ENCODE measurements around the gene PJVK.

The PJVK gene

DNA sequence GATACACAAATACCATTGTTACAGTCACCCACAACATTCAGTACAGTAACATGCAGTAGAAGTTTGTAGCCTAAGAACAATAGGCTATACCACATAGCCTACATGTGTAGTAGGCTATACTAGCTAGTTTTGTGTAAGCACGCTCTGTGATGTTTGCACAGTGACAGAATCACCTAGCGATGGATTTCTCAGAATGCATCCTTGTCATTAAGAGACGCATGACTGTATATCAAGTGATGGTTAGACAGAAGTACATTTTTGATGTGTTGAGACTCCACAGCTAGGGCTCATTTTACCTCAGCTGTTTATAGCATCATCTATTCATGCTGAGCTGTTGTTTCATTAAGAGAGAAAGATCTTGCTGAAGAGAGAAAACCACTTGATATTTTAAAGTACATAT is 48.5 kb downstream of the PJVK start:
- H3K4me1 ChIP-seq (ENCODE audit: control insufficient read depth in 1 of 2, insufficient read depth in 1 of 2, low read depth in 1 of 2, low read length in 1 of 2), result no peaks in the 10 kb centered on the region

GRCh38 chr2:178502751-178503150 is 51.6 kb downstream of the PJVK start:
- Histone ChIP-seq H3K36me3 (peaks cover 75% of the 10 kb centered on the region), H3K9me3 (no peaks in the 10 kb centered on the region), H3K27me3 (no peaks in the 10 kb centered on the region), H3K4me3 (ENCODE audit: low read depth in 1 of 2, low read length in 1 of 2) (no peak overlapping the region), H3K4me1 (ENCODE audit: control insufficient read depth in 1 of 2, insufficient read depth in 1 of 2, low read depth in 1 of 2, low read length in 1 of 2) (peaks cover 6% of the 10 kb centered on the region in 2 experiments), H3K27ac (no peak overlapping the region)
- TF ChIP-seq, protein P1, sequence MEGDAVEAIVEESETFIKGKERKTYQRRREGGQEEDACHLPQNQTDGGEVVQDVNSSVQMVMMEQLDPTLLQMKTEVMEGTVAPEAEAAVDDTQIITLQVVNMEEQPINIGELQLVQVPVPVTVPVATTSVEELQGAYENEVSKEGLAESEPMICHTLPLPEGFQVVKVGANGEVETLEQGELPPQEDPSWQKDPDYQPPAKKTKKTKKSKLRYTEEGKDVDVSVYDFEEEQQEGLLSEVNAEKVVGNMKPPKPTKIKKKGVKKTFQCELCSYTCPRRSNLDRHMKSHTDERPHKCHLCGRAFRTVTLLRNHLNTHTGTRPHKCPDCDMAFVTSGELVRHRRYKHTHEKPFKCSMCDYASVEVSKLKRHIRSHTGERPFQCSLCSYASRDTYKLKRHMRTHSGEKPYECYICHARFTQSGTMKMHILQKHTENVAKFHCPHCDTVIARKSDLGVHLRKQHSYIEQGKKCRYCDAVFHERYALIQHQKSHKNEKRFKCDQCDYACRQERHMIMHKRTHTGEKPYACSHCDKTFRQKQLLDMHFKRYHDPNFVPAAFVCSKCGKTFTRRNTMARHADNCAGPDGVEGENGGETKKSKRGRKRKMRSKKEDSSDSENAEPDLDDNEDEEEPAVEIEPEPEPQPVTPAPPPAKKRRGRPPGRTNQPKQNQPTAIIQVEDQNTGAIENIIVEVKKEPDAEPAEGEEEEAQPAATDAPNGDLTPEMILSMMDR (IDR thresholded peaks at IDR 0.05), result no peak

More for the DNA sequence above, 48.5 kb downstream of the PJVK start:
- Histone ChIP-seq H3K27ac (no peak overlapping the region), H3K9me3 (no peaks in the 10 kb centered on the region), H3K36me3 (peaks cover 100% of the 10 kb centered on the region), H3K4me3 (ENCODE audit: low read depth in 1 of 2, low read length in 1 of 2) (no peak overlapping the region), H3K27me3 (no peaks in the 10 kb centered on the region)
- TF ChIP-seq, protein P1 (IDR thresholded peaks at IDR 0.05), result no peak

DNA sequence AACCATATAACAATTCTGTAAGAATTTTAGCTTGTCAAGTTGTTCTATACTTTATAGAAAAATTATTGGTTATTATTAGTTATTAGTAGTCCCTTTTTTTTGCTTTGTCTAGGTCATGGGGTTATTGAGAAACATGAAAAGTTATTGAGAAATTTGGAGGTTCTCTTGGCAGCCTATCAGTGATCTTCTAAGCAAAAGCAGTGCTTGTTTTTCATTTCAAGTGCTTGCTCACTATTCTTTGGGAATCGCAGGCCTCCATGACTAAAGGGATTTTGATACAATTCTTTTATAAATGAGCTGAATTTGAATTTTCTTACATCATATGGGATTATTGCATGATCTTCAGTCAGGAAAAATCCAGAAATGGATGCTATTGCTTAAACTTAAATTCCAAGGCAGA is 54.9 kb downstream of the PJVK start:
- peak overlapping the region; percentile 0 for H3K27ac ChIP-seq
- H3K36me3 ChIP-seq, result peaks cover 42% of the 10 kb centered on the region
- TF ChIP-seq, protein P1 (IDR thresholded peaks at IDR 0.05), result no peak
- no peaks in the 10 kb centered on the region for H3K9me3 ChIP-seq
- no peak overlapping the region for H3K4me3 ChIP-seq (ENCODE audit: low read depth in 1 of 2, low read length in 1 of 2)
- peaks cover 14 to 20% of the 10 kb centered on the region in 2 experiments for H3K4me1 ChIP-seq (ENCODE audit: control insufficient read depth in 1 of 2, insufficient read depth in 1 of 2, low read depth in 1 of 2, low read length in 1 of 2)
- no peaks in the 10 kb centered on the region for H3K27me3 ChIP-seq

GRCh38 chr2:178506524-178506923 is 55.3 kb downstream of the PJVK start:
- Histone ChIP-seq H3K27me3 (no peaks in the 10 kb centered on the region), H3K36me3 (peaks cover 40% of the 10 kb centered on the region), H3K4me3 (ENCODE audit: low read depth in 1 of 2, low read length in 1 of 2) (no peak overlapping the region), H3K27ac (peak overlapping the region; percentile 0), H3K4me1 (ENCODE audit: control insufficient read depth in 1 of 2, insufficient read depth in 1 of 2, low read depth in 1 of 2, low read length in 1 of 2) (peaks cover 14 to 20% of the 10 kb centered on the region in 2 experiments), H3K9me3 (no peaks in the 10 kb centered on the region)
- TF ChIP-seq, protein P1 (IDR thresholded peaks at IDR 0.05), result no peak

GRCh38 chr2:178506949-178507348 is 55.8 kb downstream of the PJVK start:
- Histone ChIP-seq H3K9me3 (no peaks in the 10 kb centered on the region), H3K4me3 (ENCODE audit: low read depth in 1 of 2, low read length in 1 of 2) (no peak overlapping the region), H3K27ac (no peak overlapping the region), H3K27me3 (no peaks in the 10 kb centered on the region), H3K36me3 (peaks cover 40% of the 10 kb centered on the region), H3K4me1 (ENCODE audit: control insufficient read depth in 1 of 2, insufficient read depth in 1 of 2, low read depth in 1 of 2, low read length in 1 of 2) (peaks cover 14 to 20% of the 10 kb centered on the region in 2 experiments)
- TF ChIP-seq, protein P1 (IDR thresholded peaks at IDR 0.05), result no peak

DNA sequence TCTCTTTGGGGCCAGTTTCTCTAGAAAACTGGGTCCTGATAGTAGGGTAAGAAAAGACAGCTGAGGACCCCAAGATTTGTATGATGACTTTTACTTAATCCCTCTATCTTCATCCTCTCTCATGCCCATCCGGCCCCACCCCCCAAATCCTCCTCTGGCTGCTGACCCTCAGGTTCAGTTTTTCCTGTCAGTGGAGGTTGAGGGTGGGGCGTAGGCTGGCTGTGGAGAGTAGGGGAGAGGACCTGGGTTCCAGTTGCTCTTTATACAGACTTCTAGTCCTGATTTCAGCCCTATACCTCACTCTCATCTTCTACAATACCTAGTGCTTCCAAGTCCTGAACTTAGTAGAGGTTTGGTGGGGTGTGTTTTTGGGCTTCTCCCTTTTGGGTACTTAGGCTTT is 57.5 kb downstream of the PJVK start:
- Histone ChIP-seq H3K9me3 (no peaks in the 10 kb centered on the region), H3K27ac (peak overlapping the region; percentile 43), H3K4me3 (ENCODE audit: low read depth in 1 of 2, low read length in 1 of 2) (no peak overlapping the region), H3K27me3 (no peaks in the 10 kb centered on the region), H3K4me1 (ENCODE audit: control insufficient read depth in 1 of 2, insufficient read depth in 1 of 2, low read depth in 1 of 2, low read length in 1 of 2) (peaks cover 14 to 20% of the 10 kb centered on the region in 2 experiments), H3K36me3 (peaks cover 24% of the 10 kb centered on the region)
- TF ChIP-seq, protein P1 (IDR thresholded peaks at IDR 0.05), result no peak
